Measurements from ENCODE around the gene MYT1.

GRCh38 chr20:64212755-64213154 is 48.5 kb downstream of the MYT1 start:
- no peak for TF ChIP-seq CTCF (IDR thresholded peaks at IDR 0.05; ENCODE audit: poor library complexity)
- TF ChIP-seq EZH2 (IDR thresholded peaks at IDR 0.05; ENCODE audit: borderline replicate concordance) = no peak

Data from hepatocyte (in vitro differentiated cells).